Small intestine (tissue), 7 donors: ENCODE results near the gene CCDC188. TPM values are rescaled to one million over a fixed set of nuclear protein-coding genes. Genes with fewer than 3 reads are reported as not detected.

Experiments
- DNase-seq, 2 donors: peaks; one replicate each; pipeline versions ENCODE4 v3.0.0 to v3.0.0-alpha.2; 2013
- FAIRE-seq: peaks from 2 replicates; lab custom pipeline; 2012; peaks lifted over from hg19 to GRCh38; lab: Jason Lieb, UNC
- H3K27ac ChIP-seq, 3 donors: one replicate each; pipeline ENCODE4 v1.5.1; 2013; ENCODE audit warnings: low read length in 2 of 3, mild to moderate bottlenecking in 2 of 3, control low read depth in 1 of 3, inconsistent platforms in 1 of 3, low read depth in 1 of 3, moderate library complexity in 1 of 3
- H3K27me3 ChIP-seq, 3 donors: one replicate each; pipeline ENCODE4 v1.6.1; 2013; ENCODE audit warnings: low read length in 3 of 3, inconsistent platforms in 1 of 3; ENCODE audit not compliant: control insufficient read depth in 3 of 3, insufficient read depth in 3 of 3
- H3K36me3 ChIP-seq, 3 donors: one replicate each; pipeline ENCODE4 v1.6.1; 2013; ENCODE audit warnings: low read length in 3 of 3, inconsistent platforms in 1 of 3, low read depth in 1 of 3, mild to moderate bottlenecking in 1 of 3, moderate library complexity in 1 of 3; ENCODE audit not compliant: control insufficient read depth in 3 of 3, insufficient read depth in 2 of 3
- H3K4me1 ChIP-seq, 3 donors: one replicate each; pipeline ENCODE4 v1.6.1; 2013; ENCODE audit warnings: low read length in 2 of 3, inconsistent platforms in 1 of 3, low read depth in 1 of 3, mild to moderate bottlenecking in 1 of 3, moderate library complexity in 1 of 3; ENCODE audit not compliant: control insufficient read depth in 3 of 3, insufficient read depth in 2 of 3
- H3K4me3 ChIP-seq, 3 donors: one replicate each; pipeline ENCODE4 v1.5.1; 2013; ENCODE audit warnings: low read length in 3 of 3, control low read depth in 1 of 3, inconsistent platforms in 1 of 3, low read depth in 1 of 3, mild to moderate bottlenecking in 1 of 3, moderate library complexity in 1 of 3
- H3K9me3 ChIP-seq, 2 donors: one replicate each; pipeline ENCODE4 v1.6.1; 2013; ENCODE audit warnings: low read depth in 1 of 2, low read length in 1 of 2; ENCODE audit not compliant: control insufficient read depth in 2 of 2, insufficient read depth in 1 of 2
- WGBS, 3 donors: extraction: QIAGEN DNeasy Blood & Tissue Kit; methylation state at CpG; one replicate each; pipeline ENCODE4 v1.1.7; 2013; 5-methylcytosine and 5-hydroxymethylcytosine counted together
- polyA plus RNA-seq, 4 donors: library from polyadenylated mRNA; stranded (reverse) in 3 of 4; unstranded in 1 of 4; fragments of 200-250 nt in 3 of 4; fragments of 120-200 nt in 1 of 4; gene quantifications; one replicate each; pipeline versions ENCODE4 v1.2.1 to v1.2.3, GENCODE V29; 2013
- donor health status: healthy with polysubstance abuse.
- donor health status: control.
- donor health status: control.
- donor health status: Bipolar disorder and iron deficiency.
- donor health status: healthy.

CCDC188 gene
- polyA plus RNA-seq, 4 donors: 1.2 to 1.6 TPM; not detected in 2

- FAIRE-seq (no peak), DNase-seq (no peak)
- 82 to 85% (median 83%) methylated on average over 24 to 25 of the region's 25 CpGs for whole genome bisulfite sequencing, 3 donors
- H3K9me3 ChIP-seq: no peaks in the 10 kb centered on the region
- no peak overlapping the region for H3K27ac ChIP-seq
- H3K36me3 ChIP-seq: peaks cover 0 to 47% (median 0%) of the 10 kb centered on the region in 3 donors
- no peaks in the 10 kb centered on the region for H3K27me3 ChIP-seq
- H3K4me3 ChIP-seq: no peak overlapping the region
- peaks cover 0 to 19% (median 0%) of the 10 kb centered on the region in 3 donors for H3K4me1 ChIP-seq
These were observed 14.9 kb downstream of the CCDC188 start for GRCh38 chr22:20135806-20136602.

- H3K27me3 ChIP-seq: no peaks in the 10 kb centered on the region
- no peak overlapping the region for H3K27ac ChIP-seq
- DNase-seq: no peak
- FAIRE-seq: no peak
- H3K36me3 ChIP-seq: peaks cover 0 to 40% (median 0%) of the 10 kb centered on the region in 3 donors
- peaks cover 0 to 25% (median 0%) of the 10 kb centered on the region in 3 donors for H3K4me1 ChIP-seq
- H3K4me3 ChIP-seq: no peak overlapping the region
- 57 to 70% (median 64%) methylated on average over 4 of the region's 4 CpGs for WGBS, 3 donors
- H3K9me3 ChIP-seq: no peaks in the 10 kb centered on the region
These were observed 15.6 kb downstream of the CCDC188 start for GRCh38 chr22:20135265-20135664.

GRCh38 chr22:20133930-20134549 is 16.8 kb downstream of the CCDC188 start:
- 63 to 82% (median 78%) methylated on average over 11 to 12 of the region's 12 CpGs for WGBS, 3 donors
- H3K36me3 ChIP-seq: peaks cover 0 to 28% (median 0%) of the 10 kb centered on the region in 3 donors
- no peak for DNase-seq
- FAIRE-seq: no peak
- H3K4me1 ChIP-seq: peaks cover 0 to 33% (median 0%) of the 10 kb centered on the region in 3 donors
- H3K27me3 ChIP-seq: no peaks in the 10 kb centered on the region
- H3K4me3 ChIP-seq: no peak overlapping the region
- H3K27ac ChIP-seq: no peak overlapping the region
- no peaks in the 10 kb centered on the region for H3K9me3 ChIP-seq

GRCh38 chr22:20132686-20133246 is 18.1 kb downstream of the CCDC188 start:
- Histone ChIP-seq H3K4me1 (peaks cover 0 to 38% (median 0%) of the 10 kb centered on the region in 3 donors), H3K9me3 (no peaks in the 10 kb centered on the region), H3K36me3 (peaks cover 0 to 29% (median 0%) of the 10 kb centered on the region in 3 donors), H3K27ac (no peak overlapping the region), H3K4me3 (peak overlapping the region in 2 of 3 donors; percentile 71 to 78), H3K27me3 (no peaks in the 10 kb centered on the region)
- DNase-seq (no peak), FAIRE-seq (no peak)
- WGBS, 3 donors: 62 to 70% (median 64%) methylated on average over 16 of the region's 16 CpGs

GRCh38 chr22:20131859-20132685 is 18.8 kb downstream of the CCDC188 start:
- no peaks in the 10 kb centered on the region for H3K27me3 ChIP-seq
- FAIRE-seq: no peak
- H3K36me3 ChIP-seq: peaks cover 0 to 35% (median 2%) of the 10 kb centered on the region in 3 donors
- DNase-seq: peak in 1 of 2 donors; percentile 60
- peak overlapping the region; percentile 71 to 97 (median 78) for H3K4me3 ChIP-seq
- peaks cover 0 to 35% (median 0%) of the 10 kb centered on the region in 3 donors for H3K4me1 ChIP-seq
- WGBS, 3 donors: 0 to 1% (median 1%) methylated on average over 49 to 72 of the region's 72 CpGs
- no peaks in the 10 kb centered on the region for H3K9me3 ChIP-seq
- H3K27ac ChIP-seq: peak overlapping the region in 1 of 3 donors; percentile 19

GRCh38 chr22:20131597-20131858 is 19.3 kb downstream of the CCDC188 start, which contains the start of gene ZDHHC8:
Gene ZDHHC8, plus strand, starts transcription at chr22:20131804. Its CDS starts 144 bp downstream, at chr22:20131948.
- FAIRE-seq: no peak
- 1% methylated on average over 19 to 43 of the region's 43 CpGs; no CpG with 5 or more reads in 1 of the 3 donors for WGBS, 3 donors
- Histone ChIP-seq H3K36me3 (peaks cover 0 to 34% (median 2%) of the 10 kb centered on the region in 3 donors), H3K4me1 (peaks cover 0 to 35% (median 0%) of the 10 kb centered on the region in 3 donors), H3K4me3 (peak within 1 kb of the TSS; percentile 76 to 97 (median 78)), H3K9me3 (no peaks in the 10 kb centered on the region), H3K27me3 (no peaks in the 10 kb centered on the region), H3K27ac (peak within 1 kb of the TSS; percentile 70 to 91 (median 75))
- no peak for DNase-seq

- DNase-seq: peak; percentile 70 to 84
- H3K4me3 ChIP-seq: peak overlapping the region; percentile 76 to 85 (median 78)
- H3K9me3 ChIP-seq: no peaks in the 10 kb centered on the region
- no peaks in the 10 kb centered on the region for H3K27me3 ChIP-seq
- 5 to 13% (median 11%) methylated on average over 38 to 70 of the region's 70 CpGs for WGBS, 3 donors
- peak overlapping the region; percentile 70 to 91 (median 75) for H3K27ac ChIP-seq
- peaks cover 0 to 35% (median 0%) of the 10 kb centered on the region in 3 donors for H3K4me1 ChIP-seq
- no peak for FAIRE-seq
- H3K36me3 ChIP-seq: peaks cover 0 to 35% (median 5%) of the 10 kb centered on the region in 3 donors
These were observed 19.9 kb downstream of the CCDC188 start for GRCh38 chr22:20130731-20131596.
